Suprapubic skin (tissue), 4 donors: ENCODE data around the gene ARHGAP32. TPM values are rescaled to one million over a fixed set of nuclear protein-coding genes. Genes with fewer than 3 reads are reported as not detected.

Experiments used
- DNase-seq, 2 donors: peaks; one replicate each; pipeline ENCODE4 v3.0.0-alpha.2; 2019; ENCODE audit warnings: low spot score in 2 of 2
- H3K27ac ChIP-seq: fragments of 200-600 bp; sonication (generic); one replicate; pipeline ENCODE4 v1.5.1; 2019
- H3K27me3 ChIP-seq: fragments of 200-600 bp; sonication (generic); one replicate; pipeline ENCODE4 v1.5.1; 2019
- H3K36me3 ChIP-seq: fragments of 200-600 bp; sonication (generic); one replicate; pipeline ENCODE4 v1.5.1; 2019
- H3K4me1 ChIP-seq: fragments of 200-600 bp; sonication (generic); one replicate; pipeline ENCODE4 v1.5.1; 2019
- H3K4me3 ChIP-seq: fragments of 200-600 bp; sonication (generic); one replicate; pipeline ENCODE4 v1.5.1; 2019; ENCODE audit warnings: mild to moderate bottlenecking
- H3K9me3 ChIP-seq: fragments of 200-600 bp; sonication (generic); one replicate; pipeline ENCODE4 v1.5.1; 2019
- CTCF ChIP-seq, 2 donors: fragments of 200-600 bp in 1 of 2; fragments of 450-650 bp in 1 of 2; sonication (generic) in 1 of 2; IDR thresholded peaks; one replicate each; pipeline ENCODE4 v1.5.1; 2016 to 2019; ENCODE audit warnings: antibody characterized with exemption in 2 of 2, mild to moderate bottlenecking in 1 of 2, moderate library complexity in 1 of 2
- EP300 ChIP-seq: sonication (generic); formaldehyde crosslinking; IDR thresholded peaks from one replicate; pipeline ENCODE4 v1.6.1; 2017; ENCODE audit warnings: antibody characterized with exemption
- POLR2A ChIP-seq, 2 donors: fragments of 450-650 bp; IDR thresholded peaks; one replicate each; pipeline ENCODE4 v1.6.1; 2017; ENCODE audit warnings: antibody characterized with exemption in 2 of 2, mild to moderate bottlenecking in 2 of 2, moderate library complexity in 2 of 2
- POLR2AphosphoS5 ChIP-seq, 3 donors: sonication (generic); formaldehyde crosslinking; IDR thresholded peaks; one replicate each; pipeline ENCODE4 v1.6.1; 2017; ENCODE audit warnings: antibody characterized with exemption in 3 of 3
- WGBS: methylation state at CpG from one replicate; pipeline ENCODE4 v1.1.5; 2018; 5-methylcytosine and 5-hydroxymethylcytosine counted together
- total RNA-seq, 4 donors: library from RNA; depleted of rRNA; stranded (reverse); fragments of >200 nt; gene quantifications; one replicate each; pipeline ENCODE4 v1.1.0, GENCODE V29; 2016

The ARHGAP32 gene
- total RNA-seq, 4 donors from 2014 or later: 49.5 to 93.4 (median 62.1) TPM

DNA sequence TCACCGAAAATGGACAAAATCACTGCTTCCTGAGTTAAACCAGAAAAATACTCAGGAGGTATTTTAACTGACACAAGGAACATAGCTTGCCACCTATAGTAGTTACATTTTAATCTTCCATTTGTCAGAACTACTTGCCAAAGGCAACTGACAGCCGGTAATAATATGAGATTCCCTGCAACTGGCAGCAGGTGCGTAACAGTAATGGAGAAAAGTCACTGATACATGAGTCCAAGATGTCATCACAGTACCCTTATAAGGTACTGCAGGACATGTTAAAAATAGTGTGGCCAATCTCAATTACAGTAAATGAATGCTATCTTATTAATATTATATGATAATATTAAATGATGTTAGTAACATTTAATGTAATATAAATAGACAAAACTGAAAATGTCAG, 21.1 kb upstream of the ARHGAP32 start:
- H3K4me3 ChIP-seq: no peak overlapping the region
- H3K4me1 ChIP-seq: peaks cover 14% of the 10 kb centered on the region
- H3K9me3 ChIP-seq: no peaks in the 10 kb centered on the region
- no peak for DNase-seq
- TF ChIP-seq POLR2A (IDR thresholded peaks at IDR 0.05) (no peak), POLR2AphosphoS5 (IDR thresholded peaks at IDR 0.05) (no peak), CTCF (IDR thresholded peaks at IDR 0.05) (no peak), EP300 (no peak)
- no peak overlapping the region for H3K27ac ChIP-seq
- H3K27me3 ChIP-seq: no peaks in the 10 kb centered on the region
- 95% methylated on average over 3 of the region's 3 CpGs for WGBS
- no peaks in the 10 kb centered on the region for H3K36me3 ChIP-seq

- Histone ChIP-seq H3K36me3 (no peaks in the 10 kb centered on the region), H3K27ac (no peak overlapping the region), H3K9me3 (no peaks in the 10 kb centered on the region), H3K27me3 (no peaks in the 10 kb centered on the region), H3K4me3 (no peak overlapping the region), H3K4me1 (peaks cover 20% of the 10 kb centered on the region)
- 84% methylated on average over 2 of the region's 2 CpGs for WGBS
- no peak for TF ChIP-seq POLR2A (IDR thresholded peaks at IDR 0.05)
- no peak for TF ChIP-seq EP300
- TF ChIP-seq POLR2AphosphoS5 (IDR thresholded peaks at IDR 0.05): no peak
- TF ChIP-seq CTCF (IDR thresholded peaks at IDR 0.05): no peak
- no peak for DNase-seq
Observed at GRCh38 chr11:129211397-129211796, 19.3 kb upstream of the ARHGAP32 start.

- H3K4me1 ChIP-seq: peaks cover 20% of the 10 kb centered on the region
- no peak overlapping the region for H3K4me3 ChIP-seq
- no peak for TF ChIP-seq POLR2A (IDR thresholded peaks at IDR 0.05)
- no peak for TF ChIP-seq POLR2AphosphoS5 (IDR thresholded peaks at IDR 0.05)
- no peak for TF ChIP-seq CTCF (IDR thresholded peaks at IDR 0.05)
- no peak for TF ChIP-seq EP300
- DNase-seq: no peak
- no peaks in the 10 kb centered on the region for H3K36me3 ChIP-seq
- H3K9me3 ChIP-seq: no peaks in the 10 kb centered on the region
- 89% methylated on average over 5 of the region's 5 CpGs for WGBS
- no peaks in the 10 kb centered on the region for H3K27me3 ChIP-seq
- no peak overlapping the region for H3K27ac ChIP-seq
Observed at GRCh38 chr11:129210831-129211181, 18.7 kb upstream of the ARHGAP32 start.

GRCh38 chr11:129209891-129210830, 18.0 kb upstream of the ARHGAP32 start:
- WGBS: 60% methylated on average over 7 of the region's 7 CpGs
- peaks cover 20% of the 10 kb centered on the region for H3K4me1 ChIP-seq
- H3K9me3 ChIP-seq: no peaks in the 10 kb centered on the region
- TF ChIP-seq CTCF (IDR thresholded peaks at IDR 0.05) (no peak), EP300 (no peak)
- no peak for DNase-seq
- H3K27ac ChIP-seq: no peak overlapping the region
- no peaks in the 10 kb centered on the region for H3K36me3 ChIP-seq
- H3K27me3 ChIP-seq: no peaks in the 10 kb centered on the region
- no peak overlapping the region for H3K4me3 ChIP-seq

DNA sequence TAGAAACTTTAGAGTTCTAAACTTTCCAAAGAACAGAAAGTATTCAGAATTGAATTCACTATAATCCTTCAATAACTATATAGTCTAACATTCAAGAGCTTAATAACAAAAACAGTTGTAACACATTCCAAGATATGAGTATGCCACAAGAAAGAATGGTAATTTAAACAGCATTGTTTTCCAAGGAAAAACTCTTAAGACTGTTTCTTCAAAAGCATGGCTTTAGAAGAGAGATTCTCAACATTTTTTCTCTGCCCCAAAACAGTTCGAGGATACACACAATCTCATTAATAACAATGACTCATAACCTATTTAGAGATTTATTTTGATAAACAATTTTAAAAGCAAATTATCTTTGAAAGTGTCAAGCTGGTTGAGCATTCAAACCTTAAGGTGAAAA, 16.7 kb upstream of the ARHGAP32 start:
- DNase-seq: no peak
- no peaks in the 10 kb centered on the region for H3K9me3 ChIP-seq
- no peak overlapping the region for H3K27ac ChIP-seq
- H3K4me1 ChIP-seq: peaks cover 20% of the 10 kb centered on the region
- 20% methylated on average over 1 of the region's 1 CpG for WGBS
- no peak overlapping the region for H3K4me3 ChIP-seq
- no peaks in the 10 kb centered on the region for H3K27me3 ChIP-seq
- TF ChIP-seq EP300 (no peak), CTCF (IDR thresholded peaks at IDR 0.05) (no peak), POLR2A (IDR thresholded peaks at IDR 0.05) (no peak), POLR2AphosphoS5 (IDR thresholded peaks at IDR 0.05) (no peak)
- no peaks in the 10 kb centered on the region for H3K36me3 ChIP-seq
